Measurements from ENCODE around the gene CROCC.
A peak's percentile ranks its signal among the peaks of the same experiment; 100 is the strongest.
"Not testable (repeated sequence)": the region's sequence is repeated elsewhere in the genome, so short reads cannot be mapped to it uniquely, and the experiment has no call there.

CROCC gene

GRCh38 chr1:16961297-16962133, 39.8 kb downstream of the CROCC start:
- peaks cover 25% of the 10 kb centered on the region for H3K4me1 Mint-ChIP-seq
- ATAC-seq (no peak), DNase-seq (ENCODE audit: low spot score in 2 of 2) (no peak)
- H3K36me3 Mint-ChIP-seq = peaks cover 20% of the 10 kb centered on the region
- H3K4me3 Mint-ChIP-seq = peak overlapping the region; percentile 76
- no peaks in the 10 kb centered on the region for H3K9me3 Mint-ChIP-seq
- H3K27ac Mint-ChIP-seq = peak overlapping the region; percentile 14

GRCh38 chr1:16964169-16964568, 42.4 kb downstream of the CROCC start:
- H3K36me3 Mint-ChIP-seq = peaks cover 20% of the 10 kb centered on the region
- not testable (repeated sequence) for DNase-seq (ENCODE audit: low spot score in 2 of 2); ATAC-seq; H3K9me3 Mint-ChIP-seq; H3K27ac Mint-ChIP-seq; H3K4me3 Mint-ChIP-seq
- peaks cover 25% of the 10 kb centered on the region for H3K4me1 Mint-ChIP-seq

DNA sequence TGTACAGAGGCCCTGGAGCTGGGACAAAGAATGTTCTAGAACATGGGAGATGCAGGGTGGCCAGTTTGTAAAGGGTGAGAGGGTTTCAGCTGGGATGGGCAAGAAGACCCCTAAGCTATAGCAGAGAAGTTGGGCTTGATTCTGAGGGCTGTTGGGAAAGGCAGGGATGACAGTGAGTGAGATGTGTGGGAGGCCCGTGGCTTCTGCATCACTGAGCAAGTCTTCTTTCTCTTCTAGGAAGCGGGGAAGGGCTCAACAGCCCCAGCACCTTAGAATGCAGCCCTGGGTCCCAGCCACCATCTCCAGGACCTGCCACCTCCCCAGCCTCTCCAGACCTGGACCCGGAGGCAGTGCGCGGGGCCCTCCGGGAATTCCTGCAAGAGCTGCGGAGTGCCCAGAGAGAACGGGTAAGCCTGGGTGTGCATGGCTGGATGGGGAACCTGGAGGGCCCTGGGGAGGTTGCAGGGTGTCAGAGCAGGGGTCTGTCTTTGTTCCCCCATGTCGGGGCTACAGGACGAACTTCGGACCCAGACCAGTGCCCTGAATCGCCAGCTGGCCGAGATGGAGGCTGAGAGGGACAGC, 43.8 kb downstream of the CROCC start:
- Mint-ChIP-seq H3K4me3 (no peak overlapping the region), H3K27ac (peak overlapping the region; percentile 87), H3K36me3 (peaks cover 20% of the 10 kb centered on the region), H3K4me1 (peaks cover 20% of the 10 kb centered on the region), H3K9me3 (no peaks in the 10 kb centered on the region)
- ATAC-seq = no peak
- DNase-seq (ENCODE audit: low spot score in 2 of 2) = no peak

DNA sequence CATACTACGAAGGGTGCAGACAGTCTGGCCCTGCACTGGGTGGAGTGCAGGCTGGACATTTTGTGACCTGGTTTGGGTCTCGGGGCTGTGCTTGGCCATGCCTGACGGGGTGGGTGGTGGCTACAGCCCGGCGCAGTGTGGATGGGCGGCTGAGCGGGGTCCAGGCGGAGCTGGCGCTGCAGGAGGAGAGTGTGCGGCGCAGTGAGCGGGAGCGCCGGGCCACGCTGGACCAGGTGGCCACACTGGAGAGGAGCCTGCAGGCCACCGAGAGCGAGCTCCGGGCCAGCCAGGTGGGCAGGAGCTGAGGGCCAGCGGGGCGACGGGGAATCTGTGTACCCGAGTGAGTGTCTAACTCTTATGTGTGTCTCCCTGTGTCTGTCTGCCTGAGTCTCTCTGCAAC, 44.6 kb downstream of the CROCC start:
- H3K9me3 Mint-ChIP-seq = no peaks in the 10 kb centered on the region
- H3K36me3 Mint-ChIP-seq = peaks cover 20% of the 10 kb centered on the region
- H3K4me3 Mint-ChIP-seq = no peak overlapping the region
- ATAC-seq (no peak), DNase-seq (ENCODE audit: low spot score in 2 of 2) (no peak)
- H3K4me1 Mint-ChIP-seq = peaks cover 18% of the 10 kb centered on the region
- H3K27ac Mint-ChIP-seq = no peak overlapping the region

DNA sequence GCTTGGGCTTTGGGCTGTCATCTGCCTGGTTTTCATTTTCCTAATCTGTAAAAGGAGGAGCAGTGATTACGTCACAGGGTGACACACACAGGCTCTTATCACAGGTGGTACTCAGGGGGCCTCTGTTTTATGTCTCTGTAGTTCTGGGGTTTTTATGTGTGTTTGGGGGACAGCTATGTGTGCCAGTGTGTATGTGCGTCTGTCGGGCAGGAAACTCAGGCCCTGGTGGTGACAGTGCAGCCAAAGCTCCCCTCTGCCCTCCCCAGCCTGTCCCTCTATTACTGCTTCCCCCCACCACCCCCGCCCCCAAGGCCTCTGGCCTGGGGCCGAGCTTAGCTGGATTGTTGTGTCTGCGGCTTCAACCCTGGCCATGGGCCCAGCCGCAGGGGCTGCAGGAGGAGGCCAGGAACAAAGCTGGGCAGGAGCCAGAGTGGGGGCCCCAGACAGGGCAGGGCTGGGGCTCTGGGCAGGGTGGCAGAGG, 45.4 kb downstream of the CROCC start:
- peaks cover 12% of the 10 kb centered on the region for H3K4me1 Mint-ChIP-seq
- DNase-seq (ENCODE audit: low spot score in 2 of 2) (no peak), ATAC-seq (no peak)
- H3K36me3 Mint-ChIP-seq = peaks cover 20% of the 10 kb centered on the region
- no peaks in the 10 kb centered on the region for H3K9me3 Mint-ChIP-seq
- H3K4me3 Mint-ChIP-seq = no peak overlapping the region
- peak overlapping the region; percentile 83 for H3K27ac Mint-ChIP-seq

DNA sequence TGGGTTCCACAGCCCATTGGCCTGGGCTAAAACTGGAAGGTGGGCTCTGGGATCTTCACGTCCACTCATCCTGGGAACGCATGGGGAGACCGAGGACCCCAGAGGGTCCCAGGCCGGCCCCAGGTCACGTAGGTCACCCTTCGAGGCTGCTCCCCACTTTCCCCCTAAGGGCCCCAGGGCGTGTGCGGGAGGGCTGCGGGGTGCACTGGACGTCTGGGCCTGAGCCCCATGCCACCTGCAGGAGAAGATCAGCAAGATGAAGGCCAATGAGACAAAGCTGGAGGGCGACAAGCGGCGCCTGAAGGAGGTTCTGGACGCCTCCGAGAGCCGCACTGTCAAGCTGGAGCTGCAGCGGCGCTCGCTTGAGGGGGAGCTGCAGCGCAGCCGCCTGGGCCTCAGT, 46.2 kb downstream of the CROCC start:
- Mint-ChIP-seq H3K4me1 (peaks cover 12% of the 10 kb centered on the region), H3K36me3 (peaks cover 20% of the 10 kb centered on the region), H3K4me3 (no peak overlapping the region), H3K9me3 (no peaks in the 10 kb centered on the region), H3K27ac (no peak overlapping the region)
- no peak for DNase-seq (ENCODE audit: low spot score in 2 of 2)
- ATAC-seq = no peak

DNA sequence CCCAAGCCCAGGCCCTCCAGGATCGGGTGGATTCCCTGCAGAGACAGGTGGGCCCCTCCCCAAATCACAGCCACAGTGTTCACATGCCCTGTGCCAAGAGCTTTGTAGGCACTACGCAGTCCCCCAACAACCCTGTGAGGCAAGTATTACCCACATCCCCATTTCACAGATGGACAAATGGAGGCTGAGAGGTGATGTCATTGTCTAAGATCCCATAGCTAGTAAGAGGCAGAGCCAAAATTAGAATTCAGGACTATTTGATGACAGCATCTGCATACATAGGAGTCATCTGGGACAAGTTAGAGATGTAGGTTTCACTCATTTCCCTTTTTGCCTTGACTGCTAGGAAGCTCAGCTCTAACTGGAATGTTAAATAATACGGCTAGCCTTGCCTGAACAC, 46.6 kb downstream of the CROCC start:
- Mint-ChIP-seq H3K27ac (peak overlapping the region; percentile 82), H3K4me1 (peaks cover 12% of the 10 kb centered on the region), H3K4me3 (no peak overlapping the region)

GRCh38 chr1:16969057-16969611, 47.4 kb downstream of the CROCC start:
- Mint-ChIP-seq H3K36me3 (peaks cover 13% of the 10 kb centered on the region), H3K27ac (peak overlapping the region; percentile 82), H3K9me3 (no peaks in the 10 kb centered on the region), H3K4me1 (peaks cover 12% of the 10 kb centered on the region), H3K4me3 (no peak overlapping the region)
- no peak for ATAC-seq
- DNase-seq (ENCODE audit: low spot score in 2 of 2) = no peak

More for the DNA sequence above, 46.6 kb downstream of the CROCC start:
- ATAC-seq (no peak), DNase-seq (ENCODE audit: low spot score in 2 of 2) (no peak)
- H3K9me3 Mint-ChIP-seq = no peaks in the 10 kb centered on the region
- peaks cover 20% of the 10 kb centered on the region for H3K36me3 Mint-ChIP-seq

- DNase-seq (ENCODE audit: low spot score in 2 of 2) = no peak
- Mint-ChIP-seq H3K9me3 (no peaks in the 10 kb centered on the region), H3K4me1 (peaks cover 12% of the 10 kb centered on the region), H3K36me3 (peaks cover 8% of the 10 kb centered on the region), H3K27ac (no peak overlapping the region), H3K4me3 (no peak overlapping the region)
- ATAC-seq = no peak
Measured at GRCh38 chr1:16969651-16970050, 47.9 kb downstream of the CROCC start.

- Mint-ChIP-seq H3K27ac (no peak overlapping the region), H3K36me3 (peaks cover 2% of the 10 kb centered on the region), H3K9me3 (no peaks in the 10 kb centered on the region), H3K4me3 (no peak overlapping the region), H3K4me1 (peaks cover 6% of the 10 kb centered on the region)
- ATAC-seq = no peak
- DNase-seq (ENCODE audit: low spot score in 2 of 2) = no peak
Measured at GRCh38 chr1:16970132-16970910, 48.6 kb downstream of the CROCC start.

GRCh38 chr1:16971341-16972188, 49.8 kb downstream of the CROCC start:
- Mint-ChIP-seq H3K27ac (no peak overlapping the region), H3K4me3 (no peak overlapping the region), H3K36me3 (no peaks in the 10 kb centered on the region), H3K9me3 (no peaks in the 10 kb centered on the region), H3K4me1 (peaks cover 7% of the 10 kb centered on the region)
- DNase-seq (ENCODE audit: low spot score in 2 of 2) (no peak), ATAC-seq (no peak)

GRCh38 chr1:16972189-16972895, 50.6 kb downstream of the CROCC start:
- no peak for ATAC-seq
- Mint-ChIP-seq H3K4me1 (peaks cover 7% of the 10 kb centered on the region), H3K36me3 (no peaks in the 10 kb centered on the region), H3K4me3 (no peak overlapping the region), H3K9me3 (no peaks in the 10 kb centered on the region), H3K27ac (no peak overlapping the region)
- DNase-seq (ENCODE audit: low spot score in 2 of 2) = no peak

DNA sequence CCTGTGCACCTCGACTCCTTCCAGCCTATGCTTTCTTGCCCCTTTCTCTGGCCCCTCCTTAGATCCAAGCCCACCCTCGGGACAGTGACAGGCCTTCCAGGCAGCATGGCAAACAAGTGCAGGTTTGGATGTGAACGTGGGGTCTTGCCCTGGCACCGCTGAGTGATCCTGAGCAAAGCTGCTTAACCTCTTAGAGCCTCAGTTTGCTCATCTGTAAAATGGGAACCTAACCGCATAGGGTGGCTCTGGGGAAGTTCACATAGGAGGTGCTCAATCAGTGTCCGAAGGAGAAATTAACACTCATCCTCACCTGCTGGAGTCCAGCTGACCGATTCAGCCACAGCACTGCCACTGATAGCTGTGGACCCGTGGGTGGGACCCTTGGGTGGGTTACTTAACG, 51.5 kb downstream of the CROCC start:
- no peaks in the 10 kb centered on the region for H3K36me3 Mint-ChIP-seq
- no peak overlapping the region for H3K27ac Mint-ChIP-seq
- H3K9me3 Mint-ChIP-seq = no peaks in the 10 kb centered on the region
- ATAC-seq (no peak), DNase-seq (ENCODE audit: low spot score in 2 of 2) (no peak)
- H3K4me3 Mint-ChIP-seq = no peak overlapping the region
- H3K4me1 Mint-ChIP-seq = peaks cover 7% of the 10 kb centered on the region

- Mint-ChIP-seq H3K4me3 (no peak overlapping the region), H3K36me3 (no peaks in the 10 kb centered on the region), H3K4me1 (peaks cover 7% of the 10 kb centered on the region), H3K9me3 (no peaks in the 10 kb centered on the region), H3K27ac (no peak overlapping the region)
- DNase-seq (ENCODE audit: low spot score in 2 of 2) (no peak), ATAC-seq (no peak)
Measured at GRCh38 chr1:16975211-16975610, 53.5 kb downstream of the CROCC start.
